Right lobe of liver (tissue), 6 donors: ENCODE measurements around the gene VPS26A. TPM values are rescaled to one million over a fixed set of nuclear protein-coding genes. Genes with fewer than 3 reads are reported as not detected.
A peak's percentile ranks its signal among the peaks of the same experiment; 100 is the strongest.

Experiments used
- ATAC-seq, 4 donors: fragments of 200-7000 bp; cut with Tn5 transposase; one replicate each; pipeline ENCODE4 v1.9.1; 2020; ENCODE audit warnings: mild to moderate bottlenecking in 4 of 4, moderate library complexity in 4 of 4
- DNase-seq, 3 donors: peaks; one replicate each; pipeline ENCODE4 v3.0.0-alpha.2; 2020
- H3K27ac ChIP-seq, 3 donors: fragments of 200-600 bp; one replicate each; pipeline ENCODE4 v1.8.0; 2022
- H3K27me3 ChIP-seq, 2 donors: fragments of 200-600 bp; one replicate each; pipeline ENCODE4 v1.8.0; 2022
- H3K36me3 ChIP-seq, 4 donors: fragments of 200-600 bp; sonication (generic) in 1 of 4; one replicate each; pipeline versions ENCODE4 v1.5.1 to v1.8.0; 2017 to 2022; ENCODE audit warnings: control low read depth in 1 of 4
- H3K4me1 ChIP-seq, 4 donors: fragments of 200-600 bp; sonication (generic) in 1 of 4; one replicate each; pipeline versions ENCODE4 v1.5.1 to v1.8.0; 2017 to 2022; ENCODE audit warnings: control low read depth in 1 of 4
- H3K4me3 ChIP-seq, 3 donors: fragments of 200-600 bp; one replicate each; pipeline ENCODE4 v1.8.0; 2022
- H3K9me3 ChIP-seq, 4 donors: fragments of 200-600 bp; sonication (generic) in 1 of 4; one replicate each; pipeline versions ENCODE4 v1.5.1 to v1.8.0; 2017 to 2022; ENCODE audit warnings: control low read depth in 1 of 4
- CTCF ChIP-seq, 4 donors: fragments of 200-600 bp in 3 of 4; fragments of 450-650 bp in 1 of 4; IDR thresholded peaks; one replicate each; pipeline versions ENCODE4 v1.5.1 to v1.8.0; 2016 to 2022; ENCODE audit warnings: antibody characterized with exemption in 4 of 4, mild to moderate bottlenecking in 2 of 4
- POLR2A ChIP-seq: fragments of 450-650 bp; IDR thresholded peaks from one replicate; pipeline ENCODE4 v1.6.1; 2017; ENCODE audit warnings: antibody characterized with exemption, mild to moderate bottlenecking
- WGBS: methylation state at CpG from one replicate; pipeline ENCODE4 v1.1.6; 2018; ENCODE audit warnings: low coverage, low lambda C conversion rate; ENCODE audit not compliant: insufficient coverage; ENCODE audit errors: missing lambda C conversion rate; 5-methylcytosine and 5-hydroxymethylcytosine counted together
- intact Hi-C, 2 donors: fragments of 100-400 bp; cut with DNase I; formaldehyde crosslinking; loops; one replicate each; pipeline versions ENCODE4 v1.11.2 to v1.14.1; 2022
- total RNA-seq, 6 experiments: library from RNA; depleted of rRNA in 2 of 6; stranded (reverse); fragments of >200 nt in 2 of 6; fragmentation: NEBNext Ultra II Directional in 3 of 6; extraction: Animal tissue kit (Norgen Biotek cat#: 25700) in 3 of 6; gene quantifications; one replicate each; pipeline versions ENCODE4 v1.1.0 to v1.2.4, GENCODE V29; 2016 to 2023
- donor health status: DM: no; HTN: yes; CAD: no.
- donor health status: DM: no; HTN: no; CAD: no.
- donor health status: DM: no; HTN: no; CAD: no.
- donor health status: DM: no; HTN: yes; CAD: no.
- donor health status: DM: no; HTN: yes; CAD: no.

Gene VPS26A
- total RNA-seq, 6 experiments from 2014 or later = 13.3 to 24.7 (median 19.3) TPM

GRCh38 chr10:69080226-69080625, 43.8 kb upstream of the VPS26A start:
- no peaks in the 10 kb centered on the region for H3K36me3 ChIP-seq
- TF ChIP-seq POLR2A = no peak
- no peak for TF ChIP-seq CTCF (IDR thresholded peaks at IDR 0.05)
- H3K27me3 ChIP-seq = no peaks in the 10 kb centered on the region
- DNase-seq (no peak), ATAC-seq (no peak)
- H3K27ac ChIP-seq = no peak overlapping the region
- WGBS = 55% methylated on average over 4 of the region's 4 CpGs
- no peaks in the 10 kb centered on the region for H3K9me3 ChIP-seq
- no peaks in the 10 kb centered on the region for H3K4me1 ChIP-seq
- H3K4me3 ChIP-seq = no peak overlapping the region
- intact Hi-C loops = no loop called here

DNA sequence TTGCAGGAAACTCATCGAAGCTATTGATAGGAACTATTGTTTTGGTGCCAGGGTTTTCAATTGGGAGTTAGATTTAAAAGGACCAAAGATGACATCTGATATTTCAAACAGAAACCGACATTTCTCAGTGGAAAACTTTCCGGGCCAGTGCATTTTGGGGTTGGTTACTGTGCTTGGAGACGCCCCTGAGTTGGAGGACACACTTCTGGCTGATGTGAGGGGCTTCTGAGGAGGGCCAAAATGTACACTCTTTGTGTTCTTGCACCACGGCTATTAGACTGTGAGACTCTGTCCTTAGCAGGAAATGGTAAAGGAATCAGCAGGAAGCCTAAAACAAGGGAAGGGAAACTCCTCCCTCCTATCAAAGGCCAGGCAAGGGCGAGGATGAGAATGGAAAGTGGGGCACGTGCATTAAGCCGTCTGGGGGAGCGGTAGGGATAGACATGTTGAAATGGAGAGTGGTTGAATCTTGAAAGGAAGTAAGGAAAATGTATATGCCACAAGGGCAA, 37.9 kb upstream of the VPS26A start:
- 26% methylated on average over 9 of the region's 9 CpGs for WGBS
- peak overlapping the region in 1 of 3 donors; percentile 23 for H3K4me3 ChIP-seq
- no peaks in the 10 kb centered on the region for H3K9me3 ChIP-seq
- peak overlapping the region; percentile 34 to 38 (median 34) for H3K27ac ChIP-seq
- no peaks in the 10 kb centered on the region for H3K4me1 ChIP-seq
- H3K36me3 ChIP-seq = no peaks in the 10 kb centered on the region
- DNase-seq = no peak
- intact Hi-C loops = no loop called here
- no peak for TF ChIP-seq CTCF (IDR thresholded peaks at IDR 0.05)
- TF ChIP-seq POLR2A = peak; percentile 20
- ATAC-seq = peak; percentile 21 to 71 (median 48)
- no peaks in the 10 kb centered on the region for H3K27me3 ChIP-seq

DNA sequence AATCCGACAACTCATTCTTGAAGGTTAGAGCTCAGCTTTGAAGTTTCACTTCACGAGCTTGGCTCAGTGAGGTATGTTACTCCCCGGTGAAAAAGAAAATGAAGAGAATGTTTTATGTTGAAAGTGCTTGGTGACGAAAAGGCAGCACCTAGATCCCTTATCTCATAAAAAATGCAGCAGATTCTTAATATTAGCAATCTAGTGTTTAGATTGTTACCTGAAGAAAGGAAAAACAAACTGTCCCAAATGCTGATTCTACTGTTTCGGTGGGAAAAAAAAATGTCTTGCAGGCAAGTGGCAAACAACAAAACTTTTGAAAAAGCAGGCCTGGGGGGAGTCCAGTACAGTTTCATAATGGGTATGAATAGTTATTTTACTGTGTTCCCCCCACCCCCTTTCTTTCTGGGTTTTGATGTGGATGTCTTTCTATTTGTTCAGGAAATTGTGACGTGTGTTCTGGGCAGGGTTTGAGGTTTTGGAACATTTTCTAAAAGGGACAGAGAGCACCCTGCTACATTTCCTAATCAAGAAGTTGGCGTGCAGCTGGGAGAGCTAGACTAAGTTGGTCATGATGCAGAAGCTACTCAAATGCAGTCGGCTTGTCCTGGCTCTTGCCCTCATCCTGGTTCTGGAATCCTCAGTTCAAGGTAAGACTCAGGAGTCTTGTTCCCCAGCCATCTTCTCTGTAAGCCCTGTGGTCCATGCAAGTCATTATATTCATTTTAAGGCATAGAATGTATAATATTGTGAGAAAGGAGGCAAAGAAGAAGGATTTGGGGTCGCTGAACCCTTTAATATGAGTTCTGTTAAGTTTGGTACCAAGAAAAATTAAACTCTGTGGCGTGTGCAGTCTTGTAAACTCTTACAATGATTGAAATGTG, 36.1 kb upstream of the VPS26A start, which contains the start of gene SRGN:
Gene SRGN, plus strand, starts transcription at position 514 of the 881 bp plus-strand sequence. Its CDS starts 55 bp downstream, at position 569.
- DNase-seq = peak in 2 of 3 donors; percentile 35 to 65
- Histone ChIP-seq H3K27ac (peak within 1 kb of the TSS; percentile 67 to 94 (median 77)), H3K4me3 (peak within 1 kb of the TSS; percentile 16 to 46 (median 37)), H3K27me3 (no peaks in the 10 kb centered on the region), H3K9me3 (no peaks in the 10 kb centered on the region), H3K4me1 (no peaks in the 10 kb centered on the region), H3K36me3 (no peaks in the 10 kb centered on the region)
- intact Hi-C loops = no loop called here
- WGBS = 30% methylated on average over 10 of the region's 10 CpGs
- peak; percentile 67 to 72 (median 70) for ATAC-seq
- TF ChIP-seq CTCF (IDR thresholded peaks at IDR 0.05) (no peak), POLR2A (peak; percentile 93)

DNA sequence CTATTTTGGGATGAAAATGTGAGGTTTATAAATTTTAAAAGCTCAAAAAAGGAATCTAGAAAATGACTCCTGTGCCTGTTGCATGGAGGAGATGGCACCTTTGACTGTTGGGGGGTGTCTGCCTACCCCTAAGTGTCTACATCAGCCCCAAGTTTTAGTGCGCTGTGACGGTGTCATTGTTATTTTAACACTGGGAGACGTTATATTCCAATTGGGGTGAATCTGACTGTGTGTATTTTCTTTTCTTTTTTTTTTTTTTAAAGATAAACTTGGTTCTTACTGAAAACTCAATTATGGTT, 35.6 kb upstream of the VPS26A start:
- H3K4me1 ChIP-seq = no peaks in the 10 kb centered on the region
- peak overlapping the region; percentile 16 to 46 (median 37) for H3K4me3 ChIP-seq
- no peaks in the 10 kb centered on the region for H3K36me3 ChIP-seq
- 22% methylated on average over 3 of the region's 3 CpGs for WGBS
- intact Hi-C loops = no loop called here
- peak overlapping the region; percentile 48 to 94 (median 77) for H3K27ac ChIP-seq
- H3K9me3 ChIP-seq = no peaks in the 10 kb centered on the region
- DNase-seq (no peak), ATAC-seq (peak in 1 of 4 donors; percentile 5)
- TF ChIP-seq CTCF (IDR thresholded peaks at IDR 0.05) = no peak
- TF ChIP-seq POLR2A = no peak
- H3K27me3 ChIP-seq = no peaks in the 10 kb centered on the region
